Measurements from ENCODE around the gene RBP5.

The RBP5 gene

GRCh38 chr12:7144414-7145120 is 15.9 kb upstream of the RBP5 start:
- DNase-seq, result peak; percentile 44

GRCh38 chr12:7143564-7143963 is 14.9 kb upstream of the RBP5 start:
- DNase-seq, result no peak

GRCh38 chr12:7142809-7143465 is 14.2 kb upstream of the RBP5 start:
- DNase-seq, result no peak

- peak; percentile 33 for DNase-seq
Measured at GRCh38 chr12:7142056-7142644, 13.5 kb upstream of the RBP5 start.

- no peak for DNase-seq
Measured at GRCh38 chr12:7141351-7142005, 12.8 kb upstream of the RBP5 start.

- DNase-seq, result no peak
Measured at GRCh38 chr12:7139200-7139599, 10.5 kb upstream of the RBP5 start.

GRCh38 chr12:7137908-7138307 is 9.2 kb upstream of the RBP5 start:
- DNase-seq, result no peak

GRCh38 chr12:7136676-7137075 is 8.0 kb upstream of the RBP5 start:
- DNase-seq, result no peak

- no peak for DNase-seq
Measured at GRCh38 chr12:7136071-7136470, 7.4 kb upstream of the RBP5 start.

GRCh38 chr12:7134396-7135166 is 5.9 kb upstream of the RBP5 start:
- DNase-seq, result no peak

GRCh38 chr12:7131502-7131866 is 2.8 kb upstream of the RBP5 start:
- DNase-seq, result no peak

- peak; percentile 30 for DNase-seq
Measured at GRCh38 chr12:7130701-7131501, 2.2 kb upstream of the RBP5 start.

- DNase-seq, result peak; percentile 74
Measured at GRCh38 chr12:7129872-7130691, 1.4 kb upstream of the RBP5 start, which contains the start of gene CLSTN3. CLSTN3 (plus strand) TSS chr12:7130371; CDS start chr12:7130649, 278 bp downstream.

- DNase-seq, result no peak
Measured at GRCh38 chr12:7129287-7129871, 690 bp upstream of the RBP5 start.

- DNase-seq, result no peak
Measured at GRCh38 chr12:7127916-7128626, 618 bp downstream of the RBP5 start.

GRCh38 chr12:7125632-7126227 is 3.0 kb downstream of the RBP5 start:
- DNase-seq, result no peak

GRCh38 chr12:7123806-7124522 is 4.7 kb downstream of the RBP5 start:
- no peak for DNase-seq

GRCh38 chr12:7122811-7123769 is 5.6 kb downstream of the RBP5 start:
- no peak for DNase-seq

Data from fibroblast of skin of right quadriceps (primary cell).